Airway epithelial cell (primary cell): ENCODE measurements around the gene FKBP8. TPM values are rescaled to one million over a fixed set of nuclear protein-coding genes. Genes with fewer than 3 reads are reported as not detected.

ENCODE experiments used
- total RNA-seq: library from RNA; depleted of rRNA; stranded (reverse); fragments of >200 nt; gene quantifications from 2 replicates; pipeline ENCODE4 v1.2.3, GENCODE V29; 2015

FKBP8 gene
- 364 and 413 TPM in 2 replicates for total RNA-seq

DNA sequence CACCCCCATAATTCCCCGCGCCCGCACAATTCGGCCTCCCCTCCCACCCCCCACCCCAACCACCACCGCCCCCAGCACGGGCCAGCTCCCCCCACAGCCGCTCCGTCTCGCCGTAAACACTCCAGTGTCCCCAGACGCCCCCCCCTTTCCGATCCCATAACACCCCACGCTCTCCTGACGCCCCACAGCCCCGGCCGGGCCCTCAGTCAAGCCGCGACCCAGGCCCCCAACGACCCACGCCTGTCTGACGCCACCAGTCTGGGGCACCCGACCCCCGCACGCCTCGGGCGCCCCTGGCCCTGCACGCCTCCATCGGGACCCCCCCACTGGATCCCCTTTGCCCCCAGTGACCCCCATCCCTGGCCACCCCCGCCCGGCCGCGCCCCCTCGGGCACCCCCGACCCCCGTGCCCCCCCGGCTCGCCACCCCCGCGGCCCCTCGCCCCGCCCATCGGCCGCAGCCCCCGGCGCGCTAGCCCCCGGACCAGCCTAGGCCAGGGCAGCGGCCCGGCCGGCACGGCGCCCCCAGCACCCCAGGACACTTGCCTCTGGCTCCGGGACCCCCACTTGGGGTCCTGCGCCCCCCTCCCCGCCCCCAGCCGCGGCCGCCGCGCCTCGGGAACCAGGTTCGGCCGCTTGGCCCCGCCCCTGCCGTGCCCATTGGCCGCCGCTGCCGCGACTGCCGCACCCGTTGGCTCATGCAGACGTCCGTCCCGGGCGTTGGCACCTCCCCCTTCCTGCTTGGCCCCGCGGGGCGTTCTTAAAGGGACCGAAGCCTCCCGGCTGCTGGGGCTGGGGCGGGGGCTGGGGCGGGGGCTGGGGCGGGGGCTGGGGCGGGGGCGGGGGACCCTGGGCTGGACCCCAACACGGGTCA is at the start of gene FKBP8:
FKBP8 (minus strand) TSS at position 633 of the 873 bp plus-strand sequence. CDS start 1,603 bp downstream, outside the sequence.

DNA sequence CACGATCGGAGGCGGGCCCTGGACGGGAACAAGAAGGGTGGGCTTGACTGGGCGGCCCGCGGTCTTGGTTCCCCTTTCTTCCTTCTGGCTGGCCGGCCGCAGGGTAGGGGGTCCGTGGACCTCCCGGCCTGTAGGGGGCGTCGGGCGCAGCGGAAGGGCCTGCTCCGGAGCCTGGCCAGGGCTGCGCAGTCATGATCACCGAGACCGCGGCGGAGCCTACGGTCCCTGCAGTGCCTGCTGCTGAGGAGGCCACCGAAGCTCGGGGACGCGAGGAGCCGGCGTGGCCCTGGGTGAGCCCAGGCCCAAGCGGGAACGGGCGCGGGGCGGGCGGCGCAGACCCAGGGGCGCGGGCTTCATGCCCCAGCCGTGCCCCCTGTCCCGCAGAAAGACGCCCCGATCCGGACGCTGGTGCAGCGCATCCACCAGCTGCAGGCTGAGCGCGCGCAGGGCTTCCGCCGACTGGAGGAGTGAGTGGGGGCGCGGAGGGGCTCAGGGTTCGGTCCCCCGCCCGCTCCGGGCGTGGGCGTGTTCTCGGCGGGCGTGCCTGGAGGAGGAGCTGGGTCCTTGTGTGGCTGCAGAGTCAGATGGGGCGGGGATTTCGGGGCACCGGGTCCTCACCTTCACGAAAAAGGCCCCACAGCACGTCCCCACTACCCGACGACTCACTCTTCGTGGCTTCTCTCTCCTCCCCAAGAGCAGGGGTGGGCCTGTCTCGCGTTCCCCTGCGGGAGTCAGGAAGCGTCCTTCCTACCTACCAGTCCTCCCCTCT is 45.4 kb upstream of the FKBP8 start, which contains the start of gene REX1BD:
REX1BD (plus strand) TSS at position 188 of the 769 bp plus-strand sequence; CDS start at position 192, 4 bp downstream.

DNA sequence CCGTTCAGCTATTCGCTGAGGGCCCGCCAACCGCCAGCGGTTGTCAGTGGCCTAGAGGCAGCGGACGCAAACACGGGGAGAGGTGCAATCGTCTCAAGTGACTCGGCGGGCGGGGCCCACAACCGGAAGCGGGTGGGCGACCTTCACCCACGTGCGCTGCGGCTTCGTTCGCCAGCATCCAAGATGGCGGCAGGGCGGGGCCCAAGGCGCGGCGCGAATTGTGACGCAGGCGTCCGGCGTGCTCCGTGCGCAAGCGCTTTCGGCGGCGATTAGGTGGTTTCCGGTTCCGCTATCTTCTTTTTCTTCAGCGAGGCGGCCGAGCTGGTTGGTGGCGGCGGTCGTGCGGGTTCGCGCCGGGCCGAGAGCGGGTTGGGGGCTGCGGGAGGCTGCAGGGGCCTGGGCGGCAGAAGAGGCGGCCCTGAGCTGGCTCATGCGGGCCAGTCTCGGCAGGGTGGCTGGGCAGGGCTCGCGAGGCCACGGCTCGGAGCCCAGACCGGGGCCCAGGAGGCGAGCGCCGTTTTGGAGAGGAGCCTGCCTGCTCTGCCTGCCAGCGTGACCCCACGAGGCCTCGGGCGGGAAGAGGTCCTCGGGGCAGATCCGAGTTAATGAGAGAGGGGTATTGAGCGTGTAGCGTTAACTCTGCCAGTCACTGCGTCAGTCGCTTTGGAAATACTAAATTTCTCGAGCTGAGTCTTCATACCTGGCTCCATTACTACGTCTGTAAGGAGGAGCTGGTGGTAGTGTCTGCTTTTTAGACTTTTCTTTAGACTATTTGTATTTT is 28.4 kb upstream of the FKBP8 start, which contains the start of gene UBA52:
UBA52 (plus strand) TSS at position 294 of the 781 bp plus-strand sequence. CDS start 1,444 bp downstream, outside the sequence.

DNA sequence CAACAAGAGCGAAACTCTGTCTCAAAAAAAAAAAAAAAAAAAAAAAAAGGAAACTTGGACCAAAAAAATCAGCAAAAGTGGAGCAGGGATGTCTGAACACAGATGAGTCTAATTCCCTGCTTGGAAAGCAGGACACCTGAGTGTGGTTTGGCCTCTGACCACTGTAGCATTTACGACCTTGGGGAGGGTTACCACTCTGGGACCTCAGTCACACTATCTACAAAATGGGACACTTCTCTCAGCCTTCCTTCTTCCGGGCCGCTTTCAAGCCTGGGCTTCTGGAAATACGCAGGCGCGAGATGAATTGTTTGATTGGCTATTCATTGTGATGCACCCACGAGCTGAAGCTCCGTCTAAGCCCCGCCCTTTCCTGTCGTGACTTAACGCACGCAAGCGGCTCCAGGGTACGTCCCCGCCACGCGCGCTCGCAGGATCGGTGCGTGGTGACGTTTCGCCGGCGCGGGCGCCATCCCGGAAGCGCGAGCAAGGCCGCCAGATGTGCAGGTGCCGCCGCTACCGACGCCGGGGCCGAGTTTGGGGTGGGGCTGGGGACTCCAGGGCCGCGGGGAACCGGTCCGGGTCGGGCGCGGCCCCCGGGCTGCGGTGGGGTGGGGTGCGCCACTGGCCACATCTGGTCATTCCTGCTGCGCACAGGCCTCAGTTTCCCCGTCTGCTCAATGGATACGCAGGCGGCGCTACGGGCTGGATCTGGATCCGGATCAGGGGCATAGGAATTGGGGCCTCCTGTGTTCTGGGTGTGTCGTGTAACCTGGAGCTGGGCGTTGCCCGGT is 14.2 kb upstream of the FKBP8 start, which contains the start of gene KXD1:
KXD1 (plus strand) TSS at position 460 of the 791 bp plus-strand sequence. CDS start 4,187 bp downstream, outside the sequence.

DNA sequence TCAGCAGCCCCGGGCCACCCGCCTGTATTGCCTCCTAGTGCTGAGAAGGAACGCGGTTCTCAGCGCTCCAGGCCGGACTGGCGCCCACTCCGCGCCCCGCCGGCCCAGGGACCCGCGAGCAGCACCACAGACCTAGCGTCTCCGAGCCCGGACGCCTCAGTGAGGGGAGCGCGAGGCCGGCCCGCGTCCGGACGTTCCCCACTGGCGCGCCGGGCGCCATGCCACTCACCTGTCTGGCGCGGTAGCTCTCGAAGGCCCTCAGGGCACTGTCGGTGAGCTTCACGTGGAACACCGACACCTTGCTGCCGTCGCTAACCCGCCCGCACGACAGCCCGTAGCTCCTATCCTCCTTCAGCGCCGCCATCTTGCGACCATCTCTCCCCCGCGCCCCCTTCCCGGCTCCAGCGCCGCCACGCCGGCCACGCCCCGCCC is 21.7 kb downstream of the FKBP8 start, which contains the start of gene ELL:
ELL (minus strand) TSS at position 379 of the 432 bp plus-strand sequence; CDS start at position 364, 15 bp downstream.

Other genes with a start within 250 kb of the FKBP8 start
- 484 and 512 TPM in 2 replicates for gene LSM4, start 220.5 kb downstream of the FKBP8 start, total RNA-seq
- 1.3 and 3.0 TPM in 2 replicates for gene PGPEP1, start 203.0 kb downstream of the FKBP8 start, total RNA-seq
- 19.5 and 29.4 TPM in 2 replicates for gene GDF15, start 157.4 kb downstream of the FKBP8 start, total RNA-seq
- not detected in 2 replicates for gene LRRC25, start 146.0 kb downstream of the FKBP8 start, total RNA-seq
- gene SSBP4, start 124.2 kb downstream of the FKBP8 start, total RNA-seq = 58.3 and 63.1 TPM in 2 replicates
- 26.8 and 44.0 TPM in 2 replicates for gene ISYNA1, start 105.4 kb downstream of the FKBP8 start, total RNA-seq
- 12.5 and 16.2 TPM in 2 replicates for gene ELL, start 21.5 kb downstream of the FKBP8 start, total RNA-seq
- gene KXD1, start 14.3 kb upstream of the FKBP8 start, total RNA-seq = 105 and 162 TPM in 2 replicates
- 1,269 and 1,304 TPM in 2 replicates for gene UBA52, start 28.3 kb upstream of the FKBP8 start, total RNA-seq
- 143 and 194 TPM in 2 replicates for gene REX1BD, start 45.2 kb upstream of the FKBP8 start, total RNA-seq
- gene CRLF1, start 63.2 kb upstream of the FKBP8 start, total RNA-seq = 1.2 and 2.4 TPM in 2 replicates
- not detected in 2 replicates for gene TMEM59L, start 69.3 kb upstream of the FKBP8 start, total RNA-seq
- 5.3 and 10.3 TPM in 2 replicates for gene KLHL26, start 93.5 kb upstream of the FKBP8 start, total RNA-seq
- gene CRTC1, start 140.1 kb upstream of the FKBP8 start, total RNA-seq = 2.1 and 3.2 TPM in 2 replicates
- not detected in 2 replicates for gene COMP, start 247.7 kb upstream of the FKBP8 start, total RNA-seq